Gastroesophageal sphincter (tissue), 4 donors: ENCODE data around the gene LSP1. TPM values are rescaled to one million over a fixed set of nuclear protein-coding genes. Genes with fewer than 3 reads are reported as not detected.

Experiments used
- ATAC-seq: fragments of 150-250 bp; one replicate; pipeline ENCODE4 v1.9.1; 2016; ENCODE audit warnings: mild to moderate bottlenecking, moderate library complexity
- H3K27ac ChIP-seq, 4 donors: fragments of 200-600 bp; sonication (generic) in 3 of 4; 1 replicate in 3 of 4; 2 replicates in 1 of 4; pipeline ENCODE4 v1.5.1; 2016 to 2019
- H3K27me3 ChIP-seq: fragments of 200-600 bp; sonication (generic); one replicate; pipeline ENCODE4 v1.5.1; 2019
- H3K36me3 ChIP-seq, 2 donors: fragments of 200-600 bp; sonication (generic); one replicate each; pipeline ENCODE4 v1.5.1; 2019; ENCODE audit warnings: control low read depth in 1 of 2
- H3K4me1 ChIP-seq, 3 donors: fragments of 200-600 bp; sonication (generic); 1 replicate in 2 of 3; 2 replicates in 1 of 3; pipeline ENCODE4 v1.5.1; 2016 to 2019; ENCODE audit warnings: control low read depth in 2 of 3
- H3K4me3 ChIP-seq, 2 donors: fragments of 200-600 bp; sonication (generic); one replicate each; pipeline ENCODE4 v1.5.1; 2019; ENCODE audit warnings: mild to moderate bottlenecking in 1 of 2, moderate library complexity in 1 of 2
- H3K9me3 ChIP-seq, 3 donors: fragments of 200-600 bp; sonication (generic); one replicate each; pipeline ENCODE4 v1.5.1; 2017 to 2019; ENCODE audit warnings: control low read depth in 2 of 3
- EP300 ChIP-seq: sonication (generic); formaldehyde crosslinking; IDR thresholded peaks from one replicate; pipeline ENCODE4 v1.6.1; 2017; ENCODE audit warnings: antibody characterized with exemption, mild to moderate bottlenecking
- POLR2A ChIP-seq, 2 donors: fragments of 450-650 bp; IDR thresholded peaks; one replicate each; pipeline ENCODE4 v1.6.1; 2017; ENCODE audit warnings: antibody characterized with exemption in 2 of 2, mild to moderate bottlenecking in 2 of 2, moderate library complexity in 1 of 2
- POLR2AphosphoS5 ChIP-seq: sonication (generic); formaldehyde crosslinking; IDR thresholded peaks from one replicate; pipeline ENCODE4 v1.6.1; 2017; ENCODE audit warnings: antibody characterized with exemption
- WGBS, 2 donors: methylation state at CpG; one replicate each; pipeline ENCODE4 v1.1.5; 2018; ENCODE audit warnings: low coverage in 1 of 2; 5-methylcytosine and 5-hydroxymethylcytosine counted together
- total RNA-seq, 4 donors: library from RNA; depleted of rRNA; stranded (reverse); fragments of >200 nt; gene quantifications; one replicate each; pipeline ENCODE4 v1.1.0, GENCODE V29; 2016
- TF ChIP-seq, protein P1 (sequence below), 4 experiments: fragments of 200-600 bp in 2 of 4; fragments of 450-650 bp in 2 of 4; sonication (generic) in 1 of 4; IDR thresholded peaks; one replicate each; pipeline ENCODE4 v1.5.1; 2017 to 2019; ENCODE audit warnings: antibody characterized with exemption in 4 of 4, mild to moderate bottlenecking in 2 of 4, moderate library complexity in 2 of 4

The LSP1 gene
- total RNA-seq, 4 donors from 2014 or later: 13.4 to 133 (median 47.7) TPM

DNA sequence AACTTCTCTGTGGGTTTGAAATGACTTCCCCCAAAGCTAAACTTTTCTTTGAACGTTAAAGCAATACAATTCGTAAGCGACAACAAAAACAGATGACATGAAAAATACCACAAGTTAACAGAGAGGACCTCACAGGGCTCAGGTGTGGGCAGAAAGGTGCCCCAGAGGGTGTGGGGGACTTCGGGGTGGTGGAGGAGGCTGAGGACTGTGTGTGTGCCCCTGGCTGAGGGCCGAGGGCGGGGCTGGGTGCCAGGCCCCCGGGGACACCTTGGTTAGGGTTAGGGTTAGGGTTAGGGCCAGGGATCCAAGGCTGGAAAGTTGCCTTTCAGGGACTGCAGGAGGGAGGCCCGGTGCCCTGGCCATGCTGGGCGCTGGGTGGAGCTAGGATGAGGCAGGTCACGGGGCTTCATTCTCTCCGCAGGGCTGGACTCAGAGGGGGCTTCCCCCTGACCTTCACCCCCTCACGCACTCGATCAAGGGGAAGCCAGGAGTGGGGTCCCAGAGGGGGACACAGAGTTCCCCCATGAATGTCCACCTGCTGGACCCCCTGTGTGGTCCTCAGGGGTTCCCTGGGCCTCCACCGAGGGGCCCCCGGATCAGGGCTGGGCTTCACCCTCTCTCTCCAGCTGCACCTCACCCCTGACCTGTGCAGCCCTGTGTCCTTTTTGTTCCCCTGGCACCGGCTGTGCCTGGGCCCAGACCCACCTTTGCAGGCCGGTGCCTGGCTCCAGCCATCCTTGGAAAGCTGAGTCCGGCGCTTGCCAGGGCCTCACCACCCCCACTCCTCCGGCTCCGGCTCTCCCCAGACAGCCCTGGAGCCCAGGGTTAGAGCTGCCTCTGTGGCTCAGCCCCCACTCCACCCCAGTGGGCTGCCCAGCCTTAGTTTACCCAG, 7.1 kb upstream of the LSP1 start:
- Histone ChIP-seq H3K4me1 (peaks cover 0 to 15% (median 0%) of the 10 kb centered on the region in 3 donors), H3K9me3 (no peaks in the 10 kb centered on the region), H3K4me3 (no peak overlapping the region), H3K27me3 (peaks cover 7% of the 10 kb centered on the region), H3K36me3 (no peaks in the 10 kb centered on the region), H3K27ac (peak overlapping the region in 1 of 4 donors; percentile 53)
- TF ChIP-seq EP300 (no peak), POLR2AphosphoS5 (no peak), POLR2A (IDR thresholded peaks at IDR 0.05) (no peak)
- TF ChIP-seq, protein P1, sequence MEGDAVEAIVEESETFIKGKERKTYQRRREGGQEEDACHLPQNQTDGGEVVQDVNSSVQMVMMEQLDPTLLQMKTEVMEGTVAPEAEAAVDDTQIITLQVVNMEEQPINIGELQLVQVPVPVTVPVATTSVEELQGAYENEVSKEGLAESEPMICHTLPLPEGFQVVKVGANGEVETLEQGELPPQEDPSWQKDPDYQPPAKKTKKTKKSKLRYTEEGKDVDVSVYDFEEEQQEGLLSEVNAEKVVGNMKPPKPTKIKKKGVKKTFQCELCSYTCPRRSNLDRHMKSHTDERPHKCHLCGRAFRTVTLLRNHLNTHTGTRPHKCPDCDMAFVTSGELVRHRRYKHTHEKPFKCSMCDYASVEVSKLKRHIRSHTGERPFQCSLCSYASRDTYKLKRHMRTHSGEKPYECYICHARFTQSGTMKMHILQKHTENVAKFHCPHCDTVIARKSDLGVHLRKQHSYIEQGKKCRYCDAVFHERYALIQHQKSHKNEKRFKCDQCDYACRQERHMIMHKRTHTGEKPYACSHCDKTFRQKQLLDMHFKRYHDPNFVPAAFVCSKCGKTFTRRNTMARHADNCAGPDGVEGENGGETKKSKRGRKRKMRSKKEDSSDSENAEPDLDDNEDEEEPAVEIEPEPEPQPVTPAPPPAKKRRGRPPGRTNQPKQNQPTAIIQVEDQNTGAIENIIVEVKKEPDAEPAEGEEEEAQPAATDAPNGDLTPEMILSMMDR (IDR thresholded peaks at IDR 0.05): no peak
- ATAC-seq: no peak
- 65 to 68% methylated on average over 3 to 5 of the region's 21 CpGs for WGBS, 2 donors

DNA sequence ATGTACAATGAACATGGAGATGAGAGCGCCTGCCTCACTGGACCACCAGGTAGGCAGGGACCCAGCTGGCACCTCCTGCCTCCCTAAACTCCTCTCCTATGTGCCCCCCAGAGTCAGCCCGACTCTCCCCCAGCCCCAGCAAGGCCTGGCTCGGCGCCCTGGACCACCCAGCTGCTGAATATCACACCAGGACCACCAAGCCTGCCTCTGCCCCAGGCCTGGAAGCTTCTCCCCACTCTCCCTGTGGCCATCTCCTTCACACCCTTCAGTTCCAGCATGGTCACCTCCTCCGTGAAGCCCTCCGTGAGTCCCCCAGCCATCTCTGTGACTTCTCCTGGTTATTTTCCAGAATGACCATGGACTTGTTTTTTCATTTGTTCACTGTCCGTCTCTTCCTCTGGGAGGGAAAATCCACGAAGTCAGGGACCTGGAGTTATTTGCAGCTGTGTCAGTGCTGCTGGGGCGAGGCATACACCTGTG, 6.4 kb upstream of the LSP1 start:
- no peak for ATAC-seq
- Histone ChIP-seq H3K27ac (peak overlapping the region in 1 of 4 donors; percentile 53), H3K9me3 (no peaks in the 10 kb centered on the region), H3K4me3 (no peak overlapping the region), H3K27me3 (peaks cover 7% of the 10 kb centered on the region), H3K36me3 (no peaks in the 10 kb centered on the region), H3K4me1 (peaks cover 0 to 15% (median 0%) of the 10 kb centered on the region in 3 donors)
- WGBS, 2 donors: 90 to 100% methylated on average over 2 of the region's 9 CpGs
- TF ChIP-seq POLR2A (IDR thresholded peaks at IDR 0.05) (no peak), EP300 (no peak), POLR2AphosphoS5 (no peak)
- TF ChIP-seq, protein P1 (IDR thresholded peaks at IDR 0.05): no peak

DNA sequence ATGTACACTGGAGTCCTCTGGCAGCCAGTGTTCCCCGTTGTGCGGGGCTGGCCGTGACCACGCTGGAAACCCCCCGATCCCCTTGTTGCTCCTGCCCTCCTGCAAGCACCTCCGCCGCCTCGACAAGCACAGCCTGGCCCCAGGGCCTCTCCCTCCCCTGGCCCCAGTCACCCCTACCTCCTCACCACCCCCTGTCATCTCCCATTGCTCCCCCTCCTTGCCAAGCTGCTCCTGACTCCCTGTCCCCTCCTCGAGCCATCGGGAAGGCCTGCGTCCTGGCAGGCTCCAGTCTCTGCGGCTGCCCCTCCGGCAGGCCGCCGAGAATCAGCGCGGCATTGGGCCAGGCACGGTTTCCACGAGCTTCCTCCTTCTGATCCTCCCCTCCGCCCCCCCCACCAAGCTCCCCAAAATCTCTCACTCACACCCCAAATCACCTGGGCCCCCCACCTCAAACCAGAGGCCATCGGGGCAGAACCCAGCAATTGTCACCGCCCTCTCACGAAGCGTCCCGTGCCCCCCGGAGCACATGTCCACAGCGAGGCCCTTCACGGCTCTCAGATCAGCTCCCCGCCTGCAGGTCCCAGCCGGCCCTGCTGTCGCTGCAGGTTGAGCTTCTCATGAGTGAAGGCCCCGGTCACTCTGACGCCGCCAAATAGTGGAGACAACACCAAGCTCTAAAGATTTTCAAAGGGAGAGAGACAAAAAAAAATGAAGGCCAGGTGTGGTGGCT, 5.7 kb upstream of the LSP1 start:
- H3K4me3 ChIP-seq: no peak overlapping the region
- H3K4me1 ChIP-seq: peaks cover 0 to 15% (median 0%) of the 10 kb centered on the region in 3 donors
- no peaks in the 10 kb centered on the region for H3K36me3 ChIP-seq
- ATAC-seq: no peak
- no peak overlapping the region for H3K27ac ChIP-seq
- TF ChIP-seq POLR2A (IDR thresholded peaks at IDR 0.05) (no peak), POLR2AphosphoS5 (no peak), EP300 (no peak)
- TF ChIP-seq, protein P1 (IDR thresholded peaks at IDR 0.05): no peak
- H3K27me3 ChIP-seq: peaks cover 7% of the 10 kb centered on the region
- H3K9me3 ChIP-seq: no peaks in the 10 kb centered on the region
- WGBS, 2 donors: 100% methylated on average over 4 of the region's 34 CpGs; no CpG with 5 or more reads in 1 of the 2 donors

DNA sequence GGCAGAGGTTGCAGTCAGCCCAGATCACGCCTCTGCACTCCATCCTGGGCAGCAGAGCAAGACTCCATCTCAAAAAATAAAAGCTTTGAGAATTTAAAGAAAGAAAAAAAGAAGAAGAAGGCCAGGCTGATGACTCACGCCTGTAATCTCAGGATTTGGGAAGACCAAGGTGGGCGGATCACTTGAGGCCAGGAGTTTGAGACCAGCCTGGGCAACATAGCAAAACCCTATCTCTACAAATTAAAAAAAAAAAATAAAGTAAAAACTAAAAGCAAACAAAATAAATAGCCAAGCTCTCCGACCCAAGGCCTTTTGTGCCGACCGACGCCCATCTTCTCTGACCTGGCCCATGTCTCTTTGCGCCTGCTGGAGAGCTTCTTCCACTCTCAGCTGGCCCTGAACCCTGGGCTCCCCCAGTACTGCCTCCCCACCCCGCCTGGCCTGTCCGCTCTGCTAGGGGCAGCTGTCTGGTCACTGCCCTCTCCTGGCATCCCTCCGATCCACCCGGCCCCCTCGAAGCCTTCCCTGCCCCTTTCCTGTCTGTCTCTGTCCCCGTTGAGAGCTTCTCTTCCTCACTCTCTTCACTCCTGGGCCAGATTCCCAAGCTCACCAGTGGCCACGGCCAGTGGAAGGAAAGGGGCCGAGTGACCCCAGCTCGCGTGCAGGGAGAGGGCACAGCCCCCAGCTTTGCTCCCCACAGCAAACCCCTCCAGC, 4.8 kb upstream of the LSP1 start:
- TF ChIP-seq POLR2AphosphoS5: no peak
- no peak for TF ChIP-seq EP300
- TF ChIP-seq POLR2A (IDR thresholded peaks at IDR 0.05): no peak
- TF ChIP-seq, protein P1 (IDR thresholded peaks at IDR 0.05): no peak
- Histone ChIP-seq H3K9me3 (no peaks in the 10 kb centered on the region), H3K27me3 (peaks cover 7% of the 10 kb centered on the region), H3K27ac (no peak overlapping the region), H3K36me3 (no peaks in the 10 kb centered on the region), H3K4me1 (peaks cover 0 to 15% (median 0%) of the 10 kb centered on the region in 3 donors), H3K4me3 (no peak overlapping the region)
- no peak for ATAC-seq
- 81 to 91% methylated on average over 10 to 14 of the region's 18 CpGs for WGBS, 2 donors
